ENCODE measurements around the gene TLR5. TPM values are rescaled to one million over a fixed set of nuclear protein-coding genes. Genes with fewer than 3 reads are reported as not detected.

TLR5 gene
- total RNA-seq, 1 experiment from 2014 or later = 0.21 TPM

DNA sequence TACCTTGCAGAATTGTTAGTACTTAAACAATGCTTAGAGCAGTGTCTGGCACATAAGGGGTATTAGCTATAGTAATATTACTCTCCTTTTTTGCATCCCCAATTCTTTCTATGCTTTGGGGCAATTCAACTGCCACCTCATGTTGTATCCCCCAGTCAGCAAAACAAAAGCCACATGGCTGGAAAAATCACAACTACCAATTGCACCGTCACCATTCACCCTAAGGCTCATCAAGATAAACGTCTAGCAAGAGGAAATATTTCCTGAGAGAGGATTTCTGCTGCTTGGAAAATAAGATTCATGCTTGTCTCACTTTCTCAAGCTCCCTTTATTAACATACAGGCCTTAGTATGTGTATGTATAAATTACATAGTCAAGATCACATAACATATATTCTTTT, 12.1 kb upstream of the TLR5 start:
- H3K9me3 ChIP-seq (ENCODE audit: control insufficient read depth, insufficient read depth, low read depth, low read length) = no peaks in the 10 kb centered on the region
- H3K36me3 ChIP-seq (ENCODE audit: control insufficient read depth, insufficient read depth, low read length) = no peaks in the 10 kb centered on the region
- ATAC-seq = no peak
- intact Hi-C loops (cut with micrococcal nuclease; ENCODE audit: unreplicated experiment) (no loop called here), in situ Hi-C loops (cut with HindIII; ENCODE audit: low pct_unique_long_range_greater_than_20kb, low sequenced_read_pairs) (no loop called here)
- H3K4me1 ChIP-seq (ENCODE audit: control insufficient read depth, insufficient read depth, low read length) = no peaks in the 10 kb centered on the region
- ChIA-PET POLR2A (no interaction called here), CTCF (no interaction called here)
- no peak for DNase-seq (ENCODE audit: low read depth, low spot score)
- H3K4me3 ChIP-seq (ENCODE audit: low read depth in 2 of 2, low read length in 2 of 2) = no peak overlapping the region
- no TSS peak for BruUV-seq (replicated peaks)
- TF ChIP-seq POLR2AphosphoS5 (IDR thresholded peaks at IDR 0.05; ENCODE audit: low read depth, low read length) (no peak), SIN3A (IDR thresholded peaks at IDR 0.05; ENCODE audit: borderline replicate concordance, insufficient read depth, low read depth, low read length) (no peak), TCF7L2 (IDR thresholded peaks at IDR 0.05; ENCODE audit: low read depth, low read length) (no peak)
- TF ChIP-seq, protein P1, sequence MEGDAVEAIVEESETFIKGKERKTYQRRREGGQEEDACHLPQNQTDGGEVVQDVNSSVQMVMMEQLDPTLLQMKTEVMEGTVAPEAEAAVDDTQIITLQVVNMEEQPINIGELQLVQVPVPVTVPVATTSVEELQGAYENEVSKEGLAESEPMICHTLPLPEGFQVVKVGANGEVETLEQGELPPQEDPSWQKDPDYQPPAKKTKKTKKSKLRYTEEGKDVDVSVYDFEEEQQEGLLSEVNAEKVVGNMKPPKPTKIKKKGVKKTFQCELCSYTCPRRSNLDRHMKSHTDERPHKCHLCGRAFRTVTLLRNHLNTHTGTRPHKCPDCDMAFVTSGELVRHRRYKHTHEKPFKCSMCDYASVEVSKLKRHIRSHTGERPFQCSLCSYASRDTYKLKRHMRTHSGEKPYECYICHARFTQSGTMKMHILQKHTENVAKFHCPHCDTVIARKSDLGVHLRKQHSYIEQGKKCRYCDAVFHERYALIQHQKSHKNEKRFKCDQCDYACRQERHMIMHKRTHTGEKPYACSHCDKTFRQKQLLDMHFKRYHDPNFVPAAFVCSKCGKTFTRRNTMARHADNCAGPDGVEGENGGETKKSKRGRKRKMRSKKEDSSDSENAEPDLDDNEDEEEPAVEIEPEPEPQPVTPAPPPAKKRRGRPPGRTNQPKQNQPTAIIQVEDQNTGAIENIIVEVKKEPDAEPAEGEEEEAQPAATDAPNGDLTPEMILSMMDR (IDR thresholded peaks at IDR 0.05) = no peak
- TF ChIP-seq, protein P2, sequence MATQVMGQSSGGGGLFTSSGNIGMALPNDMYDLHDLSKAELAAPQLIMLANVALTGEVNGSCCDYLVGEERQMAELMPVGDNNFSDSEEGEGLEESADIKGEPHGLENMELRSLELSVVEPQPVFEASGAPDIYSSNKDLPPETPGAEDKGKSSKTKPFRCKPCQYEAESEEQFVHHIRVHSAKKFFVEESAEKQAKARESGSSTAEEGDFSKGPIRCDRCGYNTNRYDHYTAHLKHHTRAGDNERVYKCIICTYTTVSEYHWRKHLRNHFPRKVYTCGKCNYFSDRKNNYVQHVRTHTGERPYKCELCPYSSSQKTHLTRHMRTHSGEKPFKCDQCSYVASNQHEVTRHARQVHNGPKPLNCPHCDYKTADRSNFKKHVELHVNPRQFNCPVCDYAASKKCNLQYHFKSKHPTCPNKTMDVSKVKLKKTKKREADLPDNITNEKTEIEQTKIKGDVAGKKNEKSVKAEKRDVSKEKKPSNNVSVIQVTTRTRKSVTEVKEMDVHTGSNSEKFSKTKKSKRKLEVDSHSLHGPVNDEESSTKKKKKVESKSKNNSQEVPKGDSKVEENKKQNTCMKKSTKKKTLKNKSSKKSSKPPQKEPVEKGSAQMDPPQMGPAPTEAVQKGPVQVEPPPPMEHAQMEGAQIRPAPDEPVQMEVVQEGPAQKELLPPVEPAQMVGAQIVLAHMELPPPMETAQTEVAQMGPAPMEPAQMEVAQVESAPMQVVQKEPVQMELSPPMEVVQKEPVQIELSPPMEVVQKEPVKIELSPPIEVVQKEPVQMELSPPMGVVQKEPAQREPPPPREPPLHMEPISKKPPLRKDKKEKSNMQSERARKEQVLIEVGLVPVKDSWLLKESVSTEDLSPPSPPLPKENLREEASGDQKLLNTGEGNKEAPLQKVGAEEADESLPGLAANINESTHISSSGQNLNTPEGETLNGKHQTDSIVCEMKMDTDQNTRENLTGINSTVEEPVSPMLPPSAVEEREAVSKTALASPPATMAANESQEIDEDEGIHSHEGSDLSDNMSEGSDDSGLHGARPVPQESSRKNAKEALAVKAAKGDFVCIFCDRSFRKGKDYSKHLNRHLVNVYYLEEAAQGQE (IDR thresholded peaks at IDR 0.05; ENCODE audit: insufficient read depth in 1 of 2, low read depth in 2 of 2, low read length in 1 of 2) = no peak
- peaks cover 8% of the 10 kb centered on the region; the same call in 1 of the 2 replicates for H3K27me3 ChIP-seq (ENCODE audit: control insufficient read depth, insufficient read depth, low read length)
- H3K27ac ChIP-seq (ENCODE audit: low read length) = no peak overlapping the region

DNA sequence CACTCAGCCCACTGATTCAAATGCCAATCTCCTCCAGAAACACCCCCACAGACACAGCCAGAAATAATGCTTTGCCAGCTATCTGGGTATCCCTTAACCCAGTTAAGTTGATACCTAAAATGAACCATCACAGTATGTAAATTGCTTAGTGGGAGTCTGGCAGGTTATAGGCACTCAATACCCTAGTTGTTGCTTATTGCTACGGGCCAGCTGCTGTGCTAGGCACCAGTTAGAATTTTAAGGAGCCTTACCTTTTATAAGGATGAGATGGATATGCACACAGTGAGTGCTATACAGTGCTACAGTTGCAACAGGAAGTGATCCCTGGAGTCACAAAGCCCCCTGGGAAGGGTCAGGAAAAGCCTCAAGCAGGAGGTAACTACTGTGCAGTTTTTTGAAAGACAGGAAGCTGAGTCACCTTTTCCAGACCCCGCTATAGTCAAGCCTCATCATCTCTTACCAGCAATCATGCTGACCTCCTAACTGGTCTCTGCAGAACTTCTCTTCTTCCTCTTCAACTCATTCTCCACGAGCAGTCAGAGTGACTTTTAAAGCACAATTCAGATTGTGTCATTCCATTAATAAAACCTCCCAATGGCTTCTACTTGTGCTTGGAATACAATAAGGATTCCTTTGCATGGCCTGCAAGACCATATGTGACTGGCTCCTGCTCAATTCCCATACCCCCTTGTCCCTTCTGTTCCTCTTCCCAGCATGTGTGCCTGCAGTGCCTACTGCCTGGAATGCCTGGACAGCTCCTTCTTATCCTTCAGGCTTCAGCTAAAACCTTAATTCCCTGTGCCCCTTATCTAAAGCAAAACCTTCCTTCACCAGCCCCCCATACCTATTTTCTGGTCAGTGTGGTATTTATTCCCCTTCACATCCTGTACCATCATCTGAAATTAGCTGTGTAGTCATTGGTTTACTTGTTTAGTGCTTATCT, 10.4 kb upstream of the TLR5 start:
- ChIA-PET POLR2A (no interaction called here), CTCF (no interaction called here)
- DNase-seq (ENCODE audit: low read depth, low spot score) (no peak), ATAC-seq (no peak)
- H3K27me3 ChIP-seq (ENCODE audit: control insufficient read depth, insufficient read depth, low read length) = peaks cover 4% of the 10 kb centered on the region; the same call in 1 of the 2 replicates
- intact Hi-C loops (cut with micrococcal nuclease; ENCODE audit: unreplicated experiment) (no loop called here), in situ Hi-C loops (cut with HindIII; ENCODE audit: low pct_unique_long_range_greater_than_20kb, low sequenced_read_pairs) (no loop called here)
- H3K4me1 ChIP-seq (ENCODE audit: control insufficient read depth, insufficient read depth, low read length) = no peaks in the 10 kb centered on the region
- H3K9me3 ChIP-seq (ENCODE audit: control insufficient read depth, insufficient read depth, low read depth, low read length) = no peaks in the 10 kb centered on the region
- no peak overlapping the region for H3K27ac ChIP-seq (ENCODE audit: low read length)
- no peaks in the 10 kb centered on the region for H3K36me3 ChIP-seq (ENCODE audit: control insufficient read depth, insufficient read depth, low read length)
- no TSS peak for BruUV-seq (replicated peaks)
- no peak overlapping the region for H3K4me3 ChIP-seq (ENCODE audit: low read depth in 2 of 2, low read length in 2 of 2)
- TF ChIP-seq, protein P1 (IDR thresholded peaks at IDR 0.05) = no peak
- TF ChIP-seq TCF7L2 (IDR thresholded peaks at IDR 0.05; ENCODE audit: low read depth, low read length) (no peak), SIN3A (IDR thresholded peaks at IDR 0.05; ENCODE audit: borderline replicate concordance, insufficient read depth, low read depth, low read length) (no peak), POLR2AphosphoS5 (IDR thresholded peaks at IDR 0.05; ENCODE audit: low read depth, low read length) (no peak)
- TF ChIP-seq, protein P2 (IDR thresholded peaks at IDR 0.05; ENCODE audit: insufficient read depth in 1 of 2, low read depth in 2 of 2, low read length in 1 of 2) = no peak

All from Panc1 (cell line).